Activated CD4-positive, alpha-beta T cell treated with anti-CD3 and anti-CD28 coated beads for 48 hours (primary cell): ENCODE measurements around the gene KIR3DL3.
"Not testable (repeated sequence)": the region's sequence is repeated elsewhere in the genome, so short reads cannot be mapped to it uniquely, and the experiment has no call there.

Experiments
- DNase-seq: peaks from one replicate; pipeline ENCODE4 v3.0.0-alpha.2; 2020

Gene KIR3DL3

GRCh38 chr19:54724142-54724541 lies at the start of gene KIR3DL3:
TSS of gene KIR3DL3 (plus strand) at chr19:54724442. CDS start at chr19:54724497, 55 bp downstream.
- no peak for DNase-seq

DNA sequence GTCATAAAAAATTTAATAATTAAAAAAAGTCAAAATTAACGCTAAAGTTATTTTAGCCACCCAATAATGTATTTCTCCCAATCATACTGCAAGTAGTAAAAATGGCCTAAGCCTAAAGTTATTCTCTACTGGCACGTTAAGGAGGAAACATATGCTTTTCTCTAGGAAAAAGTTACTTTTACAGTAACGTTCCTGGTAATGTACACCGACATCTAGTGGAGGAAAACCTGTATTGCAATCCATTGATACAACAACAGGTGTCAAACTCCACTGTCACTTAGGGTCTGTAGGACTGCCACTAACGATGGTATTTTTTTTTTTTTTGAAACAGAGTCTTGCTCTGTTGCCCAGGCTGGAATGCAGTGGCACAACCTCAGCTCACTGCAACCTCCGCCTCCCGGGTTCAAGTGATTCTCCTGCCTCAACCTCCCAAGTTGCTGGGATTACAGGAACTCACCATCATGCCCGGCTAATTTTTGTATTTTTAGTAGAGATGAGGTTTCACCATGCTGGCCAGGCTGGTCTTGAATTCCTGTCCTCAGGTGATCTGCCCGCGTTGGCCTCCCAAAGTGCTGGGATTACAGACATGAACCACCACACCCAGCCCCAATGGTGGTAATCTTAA lies 47.9 kb upstream of the KIR3DL3 start:
- DNase-seq: not testable (repeated sequence)

DNA sequence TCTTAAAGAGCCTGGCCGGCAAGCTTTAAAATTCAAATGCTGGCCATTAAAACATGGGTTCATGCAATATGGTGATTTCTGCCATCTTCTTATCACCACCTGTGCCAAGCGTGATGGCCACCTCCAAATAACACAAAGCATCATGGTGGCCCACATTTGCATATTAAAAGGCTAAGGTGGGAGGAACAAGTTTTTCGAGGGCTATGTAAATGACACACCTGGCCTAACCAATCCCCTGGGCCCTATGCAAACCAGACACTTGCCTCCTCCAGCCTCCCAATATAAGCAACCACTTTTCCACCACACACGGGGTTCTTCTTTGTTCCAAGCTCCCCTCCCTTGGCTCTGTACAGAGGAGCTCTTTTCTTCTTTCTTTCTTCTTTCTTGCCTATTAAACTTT lies 47.0 kb upstream of the KIR3DL3 start:
- no peak for DNase-seq

DNA sequence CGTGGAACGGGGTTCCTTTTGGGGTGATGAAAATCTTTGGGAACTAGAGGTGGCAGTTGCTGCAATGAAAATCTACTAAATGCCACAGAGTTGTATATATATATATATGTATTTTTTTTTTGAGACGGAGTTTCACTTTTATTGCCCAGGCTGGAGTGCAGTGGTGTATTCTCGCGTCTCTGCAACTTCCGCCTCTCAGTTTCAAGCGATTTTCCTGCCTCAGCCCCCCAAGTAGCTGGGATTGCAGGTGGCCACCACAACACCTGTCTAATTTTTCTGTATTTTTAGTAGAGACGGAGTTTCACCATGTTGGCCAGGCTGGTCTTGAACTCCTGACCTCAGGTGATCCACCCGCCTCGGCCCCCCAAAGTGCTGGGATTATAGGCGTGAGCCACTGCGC lies 42.6 kb upstream of the KIR3DL3 start:
- not testable (repeated sequence) for DNase-seq

GRCh38 chr19:54682306-54682856 lies 41.9 kb upstream of the KIR3DL3 start:
- no peak for DNase-seq

- DNase-seq: peak; percentile 10
Observed at GRCh38 chr19:54684527-54684926, 39.7 kb upstream of the KIR3DL3 start.

- no peak for DNase-seq
Observed at GRCh38 chr19:54691582-54692297, 32.5 kb upstream of the KIR3DL3 start.

GRCh38 chr19:54692298-54692615 lies 32.0 kb upstream of the KIR3DL3 start:
- DNase-seq: no peak

DNA sequence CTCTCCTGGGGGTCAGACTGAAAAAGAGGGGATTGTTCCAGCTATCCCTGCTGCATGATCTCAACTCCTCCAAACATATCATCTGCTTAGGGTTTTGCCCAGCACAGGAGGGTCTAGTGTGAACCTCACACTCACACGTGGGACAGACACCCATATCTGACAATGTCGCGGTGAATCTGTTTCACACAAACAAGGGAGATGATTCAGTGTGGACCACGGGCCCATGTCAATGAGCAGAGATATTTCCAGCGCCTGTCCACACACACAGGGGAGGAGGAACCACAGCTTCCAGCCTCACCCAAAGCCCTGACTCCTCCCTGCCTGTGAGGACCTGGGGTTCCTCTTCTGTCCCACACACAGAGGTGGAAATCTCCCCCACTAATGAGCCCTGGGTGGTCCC lies 29.6 kb upstream of the KIR3DL3 start:
- DNase-seq: no peak

DNA sequence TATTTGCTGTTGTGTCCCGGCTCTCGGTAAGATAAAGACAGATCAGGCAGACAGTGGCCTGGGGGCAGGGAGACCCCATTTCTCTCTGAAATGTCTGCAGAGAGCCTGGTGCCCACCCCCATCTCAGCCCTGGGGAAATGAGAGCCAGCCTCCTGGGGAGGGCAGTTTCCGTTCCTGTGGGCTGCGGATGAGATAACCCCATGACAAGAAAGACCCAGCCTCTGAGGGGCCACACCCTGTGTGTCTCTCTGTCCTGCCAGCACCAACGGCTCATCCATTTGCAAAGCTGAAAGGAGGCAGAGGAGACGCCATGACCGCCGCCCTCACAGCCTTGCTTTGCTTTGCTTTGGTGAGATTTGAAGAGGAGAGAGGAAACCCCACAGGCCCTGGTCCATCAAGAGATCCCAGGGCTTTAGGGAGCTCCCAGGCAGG lies 28.1 kb upstream of the KIR3DL3 start:
- DNase-seq: no peak

- no peak for DNase-seq
Observed at GRCh38 chr19:54696766-54697165, 27.5 kb upstream of the KIR3DL3 start.

DNA sequence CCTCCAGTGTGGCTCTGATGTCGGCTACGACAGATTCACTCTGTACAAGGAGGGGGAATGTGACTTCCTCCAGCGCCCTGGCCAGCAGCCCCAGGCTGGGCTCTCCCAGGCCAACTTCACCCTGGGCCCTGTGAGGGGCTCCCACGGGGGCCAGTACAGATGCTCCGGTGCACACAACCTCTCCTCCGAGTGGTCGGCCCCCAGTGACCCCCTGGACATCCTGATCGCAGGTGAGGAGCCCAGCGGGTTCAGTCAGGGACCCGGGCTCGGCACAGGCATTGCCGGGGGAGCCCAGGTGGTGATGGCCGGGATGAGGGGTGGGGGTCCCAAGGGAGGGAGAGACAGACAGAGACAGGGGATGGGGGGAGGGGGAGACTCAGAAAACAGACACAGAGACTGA lies 26.5 kb upstream of the KIR3DL3 start:
- DNase-seq: not testable (repeated sequence)

- DNase-seq: no peak
Observed at GRCh38 chr19:54704928-54705327, 19.3 kb upstream of the KIR3DL3 start.

DNA sequence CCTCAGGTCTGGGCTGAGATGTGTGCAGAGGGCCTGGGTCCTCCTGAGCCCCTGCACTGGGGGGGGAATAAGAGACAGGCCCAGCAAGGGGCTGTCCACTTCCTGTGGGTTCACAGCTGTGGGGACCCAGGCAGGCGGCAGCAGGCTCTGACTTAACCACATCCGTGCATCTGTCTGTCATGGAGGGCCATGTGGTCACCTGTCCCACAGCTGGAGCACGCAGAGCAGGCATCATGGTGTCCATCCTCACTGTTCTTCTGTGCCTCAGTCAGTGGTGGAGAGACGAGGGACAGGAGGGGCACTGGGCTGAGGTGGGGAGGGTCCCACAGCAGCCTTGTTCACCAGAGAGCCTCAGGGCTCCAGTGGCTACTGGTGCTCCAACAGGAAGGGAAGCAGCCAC lies 16.3 kb upstream of the KIR3DL3 start:
- DNase-seq: no peak

- no peak for DNase-seq
Observed at GRCh38 chr19:54708781-54709180, 15.5 kb upstream of the KIR3DL3 start.

- no peak for DNase-seq
Observed at GRCh38 chr19:54709212-54709948, 14.9 kb upstream of the KIR3DL3 start.

GRCh38 chr19:54709956-54710355 lies 14.3 kb upstream of the KIR3DL3 start:
- DNase-seq: not testable (repeated sequence)

GRCh38 chr19:54724644-54725043 lies 402 bp downstream of the KIR3DL3 start:
- DNase-seq: no peak

GRCh38 chr19:54725321-54725720 lies 1.1 kb downstream of the KIR3DL3 start:
- DNase-seq: no peak

DNA sequence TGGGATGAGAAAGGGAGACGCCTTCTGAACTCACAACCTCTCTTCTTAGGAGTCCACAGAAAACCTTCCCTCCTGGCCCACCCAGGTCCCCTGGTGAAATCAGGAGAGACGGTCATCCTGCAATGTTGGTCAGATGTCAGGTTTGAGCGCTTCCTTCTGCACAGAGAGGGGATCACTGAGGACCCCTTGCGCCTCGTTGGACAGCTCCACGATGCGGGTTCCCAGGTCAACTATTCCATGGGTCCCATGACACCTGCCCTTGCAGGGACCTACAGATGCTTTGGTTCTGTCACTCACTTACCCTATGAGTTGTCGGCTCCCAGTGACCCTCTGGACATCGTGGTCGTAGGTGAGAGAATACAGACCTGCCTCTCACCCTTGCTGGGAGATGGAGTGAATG lies 3.3 kb downstream of the KIR3DL3 start:
- DNase-seq: no peak

- no peak for DNase-seq
Observed at GRCh38 chr19:54728167-54728566, 3.9 kb downstream of the KIR3DL3 start.

DNA sequence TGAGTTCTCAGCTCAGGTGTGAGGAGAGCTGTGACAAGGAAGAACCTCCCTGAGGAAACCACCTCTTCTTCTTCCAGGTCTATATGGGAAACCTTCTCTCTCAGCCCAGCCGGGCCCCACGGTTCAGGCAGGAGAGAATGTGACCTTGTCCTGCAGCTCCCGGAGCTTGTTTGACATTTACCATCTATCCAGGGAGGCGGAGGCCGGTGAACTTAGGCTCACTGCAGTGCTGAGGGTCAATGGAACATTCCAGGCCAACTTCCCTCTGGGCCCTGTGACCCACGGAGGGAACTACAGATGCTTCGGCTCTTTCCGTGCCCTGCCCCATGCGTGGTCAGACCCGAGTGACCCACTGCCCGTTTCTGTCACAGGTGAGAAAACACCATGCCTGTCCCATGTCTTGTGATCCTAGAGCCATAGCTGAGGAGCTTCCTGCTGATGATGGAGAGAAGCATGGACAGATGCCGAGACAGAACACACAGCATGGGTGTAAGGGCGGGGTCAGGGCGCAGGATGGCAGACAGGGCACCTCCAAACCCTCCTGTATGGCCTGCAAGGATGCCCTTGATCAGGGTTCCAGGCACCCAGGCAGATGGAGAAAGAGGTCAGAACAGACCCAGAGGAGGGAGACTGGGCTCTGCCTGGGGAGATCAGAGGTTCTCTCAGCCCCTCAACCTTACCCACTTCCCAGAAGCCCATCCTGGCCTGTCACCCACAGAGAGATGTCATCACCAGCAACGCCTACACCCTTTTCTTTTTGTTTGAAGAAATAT lies 5.4 kb downstream of the KIR3DL3 start:
- DNase-seq: no peak

DNA sequence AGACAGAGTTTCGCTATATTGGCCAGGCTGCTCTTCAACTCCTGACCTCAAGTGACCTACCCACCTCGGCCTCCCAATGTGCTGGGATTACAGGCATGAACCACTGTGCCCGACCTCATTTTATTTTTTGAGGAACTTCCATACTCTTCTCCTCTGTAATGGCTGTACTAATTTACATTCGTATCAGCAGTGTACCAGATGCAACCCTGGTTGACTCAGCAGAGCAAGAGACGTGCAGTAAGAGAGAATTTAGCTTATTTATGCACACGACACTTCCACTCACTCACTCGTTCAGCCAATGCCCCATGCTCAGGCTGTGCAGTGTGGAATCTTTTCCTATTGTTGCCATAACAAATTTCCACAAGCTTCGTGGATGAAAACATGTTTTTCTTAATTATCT lies 6.9 kb downstream of the KIR3DL3 start:
- no peak for DNase-seq
